ENCODE data around the gene PICALM.

DNA sequence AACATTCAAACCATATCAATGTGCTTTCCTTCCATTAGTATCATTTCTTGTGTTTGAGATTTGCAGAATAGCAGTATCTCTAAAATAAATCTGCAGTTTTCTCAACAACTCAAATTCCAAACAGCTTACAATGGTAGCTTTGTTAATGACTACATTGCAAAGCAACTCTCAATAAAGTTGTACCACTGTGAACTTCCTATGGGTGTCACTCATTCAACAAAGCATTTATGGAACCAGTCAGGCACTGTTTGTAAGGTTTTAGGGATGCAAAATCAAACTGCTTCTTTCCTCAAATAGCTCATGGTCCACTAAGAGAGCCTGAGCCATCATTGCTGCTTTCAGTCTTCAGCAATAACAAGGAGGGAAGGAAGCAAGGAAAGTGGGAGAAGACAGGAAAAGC, 122.7 kb downstream of the PICALM start:
- TF ChIP-seq CTCF (IDR thresholded peaks at IDR 0.05) (no peak), POLR2A (IDR thresholded peaks at IDR 0.05) (no peak)

Measured in testis (tissue), 2 donors.